ENCODE data around the gene ABCA7. TPM values are rescaled to one million over a fixed set of nuclear protein-coding genes. Genes with fewer than 3 reads are reported as not detected.
"Not testable (repeated sequence)": the region's sequence is repeated elsewhere in the genome, so short reads cannot be mapped to it uniquely, and the experiment has no call there.

ABCA7 gene
- total RNA-seq, 2 experiments from 2014 or later: 28.3 to 29.3 TPM

- H3K27ac Mint-ChIP-seq, H3K27me3 Mint-ChIP-seq, DNase-seq, H3K9me3 Mint-ChIP-seq, POLR2A ChIA-PET, CTCF ChIA-PET: not testable (repeated sequence)
- Mint-ChIP-seq H3K4me1 (ENCODE audit: low read depth) (peaks cover 24% of the 10 kb centered on the region), H3K36me3 (peaks cover 11% of the 10 kb centered on the region), H3K4me3 (peak overlapping the region; percentile 26)
- intact Hi-C loops (cut with micrococcal nuclease): loop anchor here (5.0 kb wide), 1 partner anchor 218 kb away; the partner anchor contains the start of gene ATP5F1D
Observed at GRCh38 chr19:1023883-1024188, 16.1 kb upstream of the ABCA7 start.

- intact Hi-C loops (cut with micrococcal nuclease); H3K27me3 Mint-ChIP-seq; H3K4me3 Mint-ChIP-seq; POLR2A ChIA-PET; H3K9me3 Mint-ChIP-seq: not testable (repeated sequence)
- CTCF ChIA-PET: interaction anchor here (0.6 kb wide), 1 partner anchor 24 kb away, joined by 3 read pairs; no protein-coding TSS in a partner anchor
- Mint-ChIP-seq H3K36me3 (peaks cover 12% of the 10 kb centered on the region), H3K27ac (peak overlapping the region; percentile 47), H3K4me1 (ENCODE audit: low read depth) (peaks cover 23% of the 10 kb centered on the region)
- DNase-seq: peak; percentile 70
Observed at GRCh38 chr19:1025080-1025479, 14.8 kb upstream of the ABCA7 start.

GRCh38 chr19:1025960-1026782, 13.7 kb upstream of the ABCA7 start, which contains the start of gene CNN2:
TSS of gene CNN2 (plus strand) at chr19:1026608. CDS start at chr19:1026662, 54 bp downstream.
- H3K27ac Mint-ChIP-seq: peak within 1 kb of the TSS; percentile 86
- peak within 1 kb of the TSS; percentile 92 for H3K4me3 Mint-ChIP-seq
- H3K27me3 Mint-ChIP-seq: peaks cover 2% of the 10 kb centered on the region
- peaks cover 14% of the 10 kb centered on the region for H3K36me3 Mint-ChIP-seq
- POLR2A ChIA-PET: interaction anchor here (0.6 to 5.4 kb wide), 4 partner anchors 12 to 243 kb away, joined by 3 to 23 read pairs (median 5); partner anchors contain the start of genes ABCA7, ARHGAP45 and CIRBP
- H3K9me3 Mint-ChIP-seq: no peaks in the 10 kb centered on the region
- intact Hi-C loops (cut with micrococcal nuclease): no loop called here
- H3K4me1 Mint-ChIP-seq (ENCODE audit: low read depth): peaks cover 32% of the 10 kb centered on the region
- peak; percentile 79 for DNase-seq
- CTCF ChIA-PET: interaction anchor here (0.9 to 2.1 kb wide), 4 partner anchors 12 to 218 kb away, joined by 3 to 8 read pairs (median 4); partner anchors contain the start of gene ARHGAP45

GRCh38 chr19:1026783-1027649, 12.9 kb upstream of the ABCA7 start:
- Mint-ChIP-seq H3K9me3 (no peaks in the 10 kb centered on the region), H3K27ac (peak overlapping the region; percentile 86), H3K36me3 (peaks cover 13% of the 10 kb centered on the region), H3K27me3 (no peaks in the 10 kb centered on the region), H3K4me3 (peak overlapping the region; percentile 92), H3K4me1 (ENCODE audit: low read depth) (peaks cover 25% of the 10 kb centered on the region)
- intact Hi-C loops (cut with micrococcal nuclease): no loop called here
- POLR2A ChIA-PET: interaction anchor here (0.6 to 5.4 kb wide), 7 partner anchors 12 to 107 kb away, joined by 3 to 23 read pairs (median 3); partner anchors contain the start of genes ABCA7 and ARHGAP45
- CTCF ChIA-PET: interaction anchor here (0.8 to 2.1 kb wide), 4 partner anchors 37 to 239 kb away, joined by 3 to 8 read pairs (median 4); partner anchors contain the start of gene ARHGAP45
- peak; percentile 44 for DNase-seq

GRCh38 chr19:1027650-1028061, 12.3 kb upstream of the ABCA7 start:
- no peak for DNase-seq
- Mint-ChIP-seq H3K4me3 (peak overlapping the region; percentile 92), H3K4me1 (ENCODE audit: low read depth) (peaks cover 25% of the 10 kb centered on the region), H3K36me3 (peaks cover 20% of the 10 kb centered on the region), H3K27me3 (no peaks in the 10 kb centered on the region), H3K27ac (peak overlapping the region; percentile 86), H3K9me3 (no peaks in the 10 kb centered on the region)
- POLR2A ChIA-PET: interaction anchor here (0.8 to 5.4 kb wide), 9 partner anchors 11 to 106 kb away, joined by 3 to 23 read pairs (median 4); partner anchors contain the start of genes ABCA7 and ARHGAP45
- intact Hi-C loops (cut with micrococcal nuclease): no loop called here
- CTCF ChIA-PET: interaction anchor here (0.8 to 2.1 kb wide), 4 partner anchors 9 to 239 kb away, joined by 3 to 8 read pairs (median 7); partner anchors contain the start of gene ARHGAP45

GRCh38 chr19:1028062-1028926, 11.6 kb upstream of the ABCA7 start:
- no peaks in the 10 kb centered on the region for H3K9me3 Mint-ChIP-seq
- ChIA-PET CTCF (interaction anchor here (0.8 to 2.1 kb wide), 5 partner anchors 8 to 238 kb away, joined by 3 to 7 read pairs (median 4); no protein-coding TSS in a partner anchor), POLR2A (interaction anchor here (0.7 to 5.4 kb wide), 8 partner anchors 10 to 105 kb away, joined by 3 to 23 read pairs (median 4); partner anchors contain the start of gene ABCA7)
- peak overlapping the region; percentile 81 for H3K27ac Mint-ChIP-seq
- peak overlapping the region; percentile 92 for H3K4me3 Mint-ChIP-seq
- intact Hi-C loops (cut with micrococcal nuclease): no loop called here
- peaks cover 23% of the 10 kb centered on the region for H3K36me3 Mint-ChIP-seq
- peaks cover 27% of the 10 kb centered on the region for H3K4me1 Mint-ChIP-seq (ENCODE audit: low read depth)
- peak; percentile 74 for DNase-seq
- H3K27me3 Mint-ChIP-seq: no peaks in the 10 kb centered on the region

- Mint-ChIP-seq H3K27me3 (no peaks in the 10 kb centered on the region), H3K36me3 (peaks cover 37% of the 10 kb centered on the region), H3K9me3 (no peaks in the 10 kb centered on the region), H3K4me3 (no peak overlapping the region), H3K27ac (no peak overlapping the region), H3K4me1 (ENCODE audit: low read depth) (peaks cover 27% of the 10 kb centered on the region)
- POLR2A ChIA-PET: interaction anchor here (0.7 kb wide), 1 partner anchor 42 kb away, joined by 3 read pairs; no protein-coding TSS in a partner anchor
- DNase-seq: no peak
- intact Hi-C loops (cut with micrococcal nuclease): no loop called here
- CTCF ChIA-PET: interaction anchor here (1.1 kb wide), 1 partner anchor 212 kb away, joined by 3 read pairs; no protein-coding TSS in a partner anchor
Observed at GRCh38 chr19:1032264-1032867, 7.5 kb upstream of the ABCA7 start.

GRCh38 chr19:1035998-1036621, 3.8 kb upstream of the ABCA7 start:
- Mint-ChIP-seq H3K27me3 (no peaks in the 10 kb centered on the region), H3K27ac (no peak overlapping the region), H3K4me3 (no peak overlapping the region), H3K9me3 (no peaks in the 10 kb centered on the region), H3K36me3 (peaks cover 40% of the 10 kb centered on the region), H3K4me1 (ENCODE audit: low read depth) (peaks cover 39% of the 10 kb centered on the region)
- ChIA-PET POLR2A (no interaction called here), CTCF (interaction anchor here (0.7 to 1.6 kb wide), 4 partner anchors 7 to 73 kb away, joined by 4 to 7 read pairs (median 6); partner anchors contain the start of gene ARHGAP45)
- intact Hi-C loops (cut with micrococcal nuclease): no loop called here
- DNase-seq: no peak

- H3K27me3 Mint-ChIP-seq: no peaks in the 10 kb centered on the region
- no peak for DNase-seq
Observed at GRCh38 chr19:1037621-1038064, 2.3 kb upstream of the ABCA7 start.

More at GRCh38 chr19:1037621-1038064, 2.3 kb upstream of the ABCA7 start:
- intact Hi-C loops (cut with micrococcal nuclease): loop anchor here (2.0 kb wide), 1 partner anchor 39 kb away; no protein-coding TSS in a partner anchor
- peaks cover 45% of the 10 kb centered on the region for H3K4me1 Mint-ChIP-seq (ENCODE audit: low read depth)
- ChIA-PET CTCF (interaction anchor here (1.5 to 4.2 kb wide), 4 partner anchors 9 to 52 kb away, joined by 3 to 31 read pairs (median 6); partner anchors contain the start of gene ARHGAP45), POLR2A (interaction anchor here (0.6 to 3.7 kb wide), 2 partner anchors 10 to 227 kb away, joined by 3 to 23 read pairs; partner anchors contain the start of gene CNN2)
- no peaks in the 10 kb centered on the region for H3K9me3 Mint-ChIP-seq
- peak overlapping the region; percentile 39 for H3K4me3 Mint-ChIP-seq
- H3K27ac Mint-ChIP-seq: peak overlapping the region; percentile 82
- peaks cover 31% of the 10 kb centered on the region for H3K36me3 Mint-ChIP-seq
